CD4-positive, alpha-beta T cell treated with Interferon alpha-2 for 1 hour (primary cell): Measurements from ENCODE around the gene GRIP2.
"Not testable (repeated sequence)": the region's sequence is repeated elsewhere in the genome, so short reads cannot be mapped to it uniquely, and the experiment has no call there.

Source experiments
- DNase-seq, 2 donors: peaks; one replicate each; pipeline ENCODE4 v3.0.0-alpha.2; 2020 to 2022

The GRIP2 gene

DNA sequence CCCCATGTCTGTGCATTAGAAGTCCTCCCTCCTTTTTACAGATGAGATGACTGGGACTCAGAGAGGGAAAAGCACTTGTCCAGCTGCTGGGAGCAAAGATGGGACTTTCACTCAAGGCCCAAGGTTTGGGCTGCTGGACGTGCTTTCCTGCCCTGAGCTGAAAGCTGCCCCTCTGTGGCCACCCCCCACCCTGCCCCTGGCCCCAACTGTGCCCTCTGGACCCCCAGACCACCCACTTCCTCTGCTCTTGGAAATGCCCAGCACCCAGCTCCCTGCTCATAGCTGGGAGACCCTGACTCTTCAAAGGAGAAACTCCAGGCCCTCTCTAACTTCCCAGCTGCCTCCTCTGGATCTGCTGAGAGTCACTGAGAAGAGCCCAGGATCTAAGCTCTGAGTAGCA is 20.7 kb downstream of the GRIP2 start:
- no peak for DNase-seq

DNA sequence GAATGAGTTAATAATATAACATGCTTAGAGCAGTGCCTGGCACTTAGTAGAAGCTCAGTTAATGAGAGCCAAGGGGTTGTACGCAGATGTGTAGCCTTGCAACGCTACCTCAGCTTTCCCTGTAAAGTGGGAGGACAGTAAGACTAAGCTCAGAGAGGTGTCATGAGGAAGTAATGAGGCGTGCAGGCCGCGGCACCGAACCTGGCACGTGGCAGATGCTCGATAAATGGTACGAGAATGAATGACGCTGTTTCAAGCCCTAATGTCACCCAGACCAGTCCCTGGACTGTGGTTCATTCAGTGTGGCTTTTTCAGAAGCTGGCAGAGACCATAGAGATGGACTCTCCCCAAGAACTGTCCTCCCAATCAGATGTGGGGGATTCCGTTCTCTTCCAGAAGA is 21.2 kb downstream of the GRIP2 start:
- no peak for DNase-seq

DNA sequence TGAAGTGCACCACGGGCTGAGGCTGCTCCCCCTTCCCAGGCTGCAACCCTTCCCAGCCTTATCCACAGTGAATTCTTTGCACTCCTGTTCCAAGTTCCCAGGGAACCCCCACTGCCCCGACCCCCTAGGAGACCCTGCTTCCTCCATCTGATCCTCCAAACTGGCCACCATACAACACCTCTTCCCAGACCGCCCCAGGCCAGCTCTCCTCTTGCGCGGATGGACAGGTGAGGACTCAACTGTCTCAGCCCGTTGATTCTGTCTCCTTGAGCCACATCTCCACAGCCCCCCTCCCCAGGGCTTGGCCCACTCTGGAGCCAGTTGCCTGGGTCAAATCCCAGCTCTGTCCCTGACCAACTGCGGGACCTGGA is 21.7 kb downstream of the GRIP2 start:
- no peak for DNase-seq

DNA sequence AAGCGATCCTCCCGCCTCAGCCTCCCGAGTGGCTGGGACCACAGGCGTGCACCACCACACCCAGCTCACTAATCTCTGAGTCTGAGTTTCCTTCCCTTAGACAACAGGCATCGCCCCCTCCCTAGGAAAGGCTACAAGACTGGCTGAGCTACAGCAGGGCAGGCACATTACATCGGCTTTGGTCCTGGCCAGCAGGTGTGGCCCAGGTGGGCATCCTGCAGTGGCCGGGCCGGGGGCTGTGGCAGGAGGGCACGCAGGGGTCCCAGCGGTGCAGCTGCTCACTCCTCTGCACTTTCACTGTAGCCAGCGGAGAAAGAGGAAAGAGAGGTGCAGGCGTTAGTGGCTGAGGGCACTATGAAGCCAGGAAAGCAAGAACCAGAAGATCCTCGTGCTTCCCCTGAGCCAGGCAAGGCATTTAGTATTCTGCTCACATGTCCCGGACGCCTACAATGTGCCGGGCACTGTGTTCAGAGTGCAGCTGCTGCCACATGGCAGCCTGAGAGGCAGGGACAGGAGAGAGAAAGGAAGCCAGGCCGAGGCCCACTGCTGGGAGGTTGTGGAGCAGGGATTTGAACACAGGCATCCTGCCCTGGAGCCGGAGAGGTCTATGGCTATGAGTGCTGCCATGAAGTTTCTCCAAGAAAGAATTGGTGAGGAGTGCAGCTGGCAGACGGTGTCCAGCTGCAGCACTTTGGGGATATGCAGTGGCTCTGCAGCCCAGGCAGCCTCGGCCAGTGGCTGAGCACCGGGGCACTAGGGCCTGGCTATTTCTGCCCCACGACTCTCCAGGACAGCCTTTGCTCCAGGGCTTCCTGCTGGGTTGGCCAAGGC is 22.3 kb downstream of the GRIP2 start:
- no peak for DNase-seq

- no peak for DNase-seq
Observed at GRCh38 chr3:14516738-14517345, 23.3 kb downstream of the GRIP2 start.

- not testable (repeated sequence) for DNase-seq
Observed at GRCh38 chr3:14515526-14515925, 24.6 kb downstream of the GRIP2 start.

- DNase-seq = no peak
Observed at GRCh38 chr3:14514323-14514720, 25.8 kb downstream of the GRIP2 start.

GRCh38 chr3:14513566-14514322 is 26.4 kb downstream of the GRIP2 start:
- no peak for DNase-seq

DNA sequence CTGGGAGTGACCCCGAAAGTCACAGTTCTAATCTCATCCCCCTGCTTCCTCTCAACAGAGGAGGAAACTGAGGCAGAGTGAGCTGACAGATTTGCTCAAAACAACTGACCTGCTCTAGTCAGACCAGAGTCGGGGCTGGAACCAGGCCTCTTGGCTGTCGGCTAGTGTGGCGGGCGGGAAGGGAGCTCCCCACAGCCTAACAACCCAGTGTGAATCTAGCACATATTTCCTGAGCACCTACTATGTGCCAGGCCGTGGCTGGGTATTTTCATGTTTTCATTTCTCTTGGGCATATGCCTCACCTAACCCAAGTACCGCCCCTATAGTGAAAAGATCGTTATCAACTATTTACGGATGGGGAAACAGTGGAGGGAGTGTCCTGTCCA is 27.2 kb downstream of the GRIP2 start:
- DNase-seq = no peak

- DNase-seq = no peak
Observed at GRCh38 chr3:14512281-14512941, 27.7 kb downstream of the GRIP2 start.

DNA sequence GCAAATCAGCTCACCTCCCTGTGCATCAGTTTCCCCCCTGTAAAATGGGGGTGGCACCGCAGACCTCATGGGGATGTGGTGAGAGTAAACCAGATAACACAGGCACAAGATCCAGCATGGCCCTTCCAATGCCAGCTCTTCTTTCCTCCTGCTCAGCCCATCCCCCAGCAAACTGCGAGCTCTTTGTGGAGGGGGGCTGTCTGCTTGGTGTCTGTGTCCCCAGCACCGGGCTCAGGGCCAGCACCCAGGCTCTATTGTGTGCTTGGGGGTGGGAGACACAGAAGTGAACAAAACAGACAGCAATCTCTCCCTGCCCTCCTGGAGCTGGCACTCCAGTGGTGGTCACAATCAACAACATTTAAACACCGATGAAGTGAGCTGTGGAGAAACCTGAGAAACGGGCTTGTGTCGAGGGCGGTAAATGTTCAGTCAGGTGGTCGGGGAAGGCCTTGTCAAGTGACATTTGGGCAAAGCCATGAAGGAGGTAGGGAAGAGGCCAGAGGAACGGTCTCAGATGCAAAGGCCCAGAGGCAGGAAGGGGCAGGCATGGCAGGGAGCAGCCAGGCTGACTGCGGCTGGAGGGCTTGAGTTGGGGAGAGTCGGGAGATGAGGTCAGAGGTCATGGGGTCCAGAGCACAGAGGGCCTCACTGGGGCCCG is 28.4 kb downstream of the GRIP2 start:
- DNase-seq = no peak

DNA sequence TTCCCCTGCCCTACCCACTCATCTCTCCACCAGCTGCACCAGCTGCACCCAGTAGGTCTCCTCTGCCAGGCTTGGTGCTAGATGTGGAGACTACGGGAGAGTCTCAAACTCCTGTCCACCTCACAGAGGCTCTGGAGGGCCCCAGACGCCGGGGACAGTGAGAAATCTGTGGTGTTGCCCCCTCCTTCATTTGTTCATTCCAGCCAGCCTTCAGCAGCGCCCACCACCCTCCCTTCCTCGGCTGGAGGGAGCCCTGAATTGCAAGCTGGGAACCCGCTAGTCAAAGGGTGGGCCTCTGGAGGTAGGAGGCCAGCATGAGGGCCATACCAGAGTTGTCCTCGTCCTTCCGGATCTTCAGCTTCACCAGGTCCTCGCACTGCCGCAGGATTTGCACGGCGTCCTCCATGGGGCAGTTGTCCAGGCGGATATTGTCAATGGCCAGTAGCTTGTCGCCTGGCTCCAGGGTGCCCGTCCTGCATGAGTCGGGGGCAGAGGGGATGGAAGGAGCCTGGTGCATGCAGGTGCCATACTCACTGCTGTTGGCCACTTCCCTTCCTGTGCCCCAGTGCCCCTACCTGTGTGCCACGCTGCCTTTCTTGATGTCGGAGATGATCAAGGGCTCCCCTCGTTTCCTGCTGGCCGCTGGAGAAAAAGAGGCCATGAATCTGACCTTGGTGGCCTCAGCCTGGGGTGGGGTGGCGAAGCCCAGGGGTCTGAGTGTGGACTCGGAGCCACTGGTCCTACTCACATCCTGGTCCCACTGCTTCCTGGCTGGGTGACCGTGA is 29.1 kb downstream of the GRIP2 start:
- no peak for DNase-seq

DNA sequence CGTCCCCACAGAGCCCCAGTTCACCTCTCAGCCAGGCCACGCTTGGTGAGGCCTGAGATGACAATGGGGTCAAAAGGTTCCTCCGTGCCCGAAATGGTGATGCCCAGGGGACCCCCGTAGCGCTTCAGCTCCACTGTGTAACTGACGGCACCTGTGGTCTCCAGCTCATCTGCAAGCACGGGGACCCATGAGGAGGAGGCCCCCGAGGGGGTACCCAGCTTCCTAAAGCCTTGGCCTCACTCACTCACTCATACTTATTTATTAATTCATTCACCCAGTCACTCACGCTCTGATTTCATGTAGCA is 30.4 kb downstream of the GRIP2 start:
- DNase-seq = no peak

DNA sequence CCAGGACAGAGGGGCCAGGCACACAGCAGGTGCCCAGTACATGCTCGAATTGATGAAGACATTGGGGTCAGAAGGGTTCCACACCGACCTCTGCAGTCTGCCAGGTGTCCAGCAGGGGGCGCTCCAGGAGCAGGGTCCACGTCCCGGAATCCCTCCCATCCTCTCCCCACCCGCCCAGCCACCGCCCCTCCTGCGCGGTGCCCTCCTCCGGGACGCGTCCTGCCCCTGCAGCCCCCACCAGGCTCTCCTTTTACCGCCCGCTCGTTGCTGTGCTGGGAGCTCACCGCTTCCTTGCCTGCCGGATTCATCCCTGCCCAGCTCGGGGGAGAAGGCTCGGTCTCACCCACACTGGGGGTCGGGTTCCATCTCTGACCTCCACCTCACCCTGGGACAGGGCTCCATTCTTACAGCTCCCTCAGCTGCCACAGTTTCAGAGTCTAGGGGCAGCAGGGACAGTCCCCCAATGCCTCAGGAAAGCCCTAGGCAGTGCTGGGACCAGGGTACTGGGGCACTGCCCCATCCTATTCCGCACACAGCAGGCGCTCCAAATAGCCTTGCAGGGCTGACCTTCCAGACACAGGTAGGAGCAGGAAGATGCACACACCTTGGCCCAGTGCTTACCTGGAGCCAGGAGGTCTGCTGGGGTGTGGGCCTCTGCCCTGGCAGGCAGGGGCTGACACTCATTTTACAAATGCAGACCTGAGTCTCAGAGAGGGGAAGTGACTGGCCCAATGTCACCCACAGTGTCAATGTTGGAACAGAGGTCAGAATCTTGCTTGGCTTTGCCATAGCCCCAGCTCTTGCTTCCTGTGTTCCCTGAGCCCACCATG is 31.0 kb downstream of the GRIP2 start:
- DNase-seq = peak; percentile 46 to 57

- DNase-seq = no peak
Observed at GRCh38 chr3:14508505-14508819, 31.7 kb downstream of the GRIP2 start.

DNA sequence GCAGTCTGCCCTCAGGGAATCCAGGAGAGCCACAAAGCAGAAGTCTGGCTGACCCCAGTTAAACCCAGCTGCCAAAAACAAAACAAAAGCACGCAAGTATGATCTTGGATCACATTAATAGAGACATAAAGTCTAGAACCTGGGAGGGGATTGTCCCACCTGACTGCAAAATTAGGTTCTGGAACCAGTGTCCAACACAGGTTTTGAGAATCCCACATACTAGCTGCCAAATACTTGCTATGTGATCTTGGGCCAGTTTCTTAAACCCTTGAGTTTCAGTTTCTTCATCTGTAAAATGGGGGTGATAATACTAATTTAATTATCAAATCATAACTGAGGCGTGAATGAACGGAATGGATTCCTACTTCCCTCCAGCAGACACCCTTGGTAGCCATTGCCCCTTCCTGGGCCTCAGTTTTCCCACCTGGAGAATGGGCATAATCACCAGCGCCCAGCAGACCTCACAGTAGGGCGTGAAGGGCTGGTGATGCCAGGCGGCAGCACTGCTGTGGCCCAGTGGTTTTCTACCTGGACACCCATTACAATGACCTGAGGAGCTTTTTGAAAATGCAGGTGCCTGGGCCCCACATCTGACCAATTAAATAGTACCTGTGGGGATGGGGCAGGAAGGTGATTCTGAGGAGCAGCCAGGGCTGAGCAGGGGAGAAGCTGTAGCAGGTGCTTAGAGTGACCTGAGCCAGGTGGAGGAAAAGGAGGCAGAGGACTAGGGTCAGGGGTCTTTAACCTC is 32.2 kb downstream of the GRIP2 start:
- no peak for DNase-seq

DNA sequence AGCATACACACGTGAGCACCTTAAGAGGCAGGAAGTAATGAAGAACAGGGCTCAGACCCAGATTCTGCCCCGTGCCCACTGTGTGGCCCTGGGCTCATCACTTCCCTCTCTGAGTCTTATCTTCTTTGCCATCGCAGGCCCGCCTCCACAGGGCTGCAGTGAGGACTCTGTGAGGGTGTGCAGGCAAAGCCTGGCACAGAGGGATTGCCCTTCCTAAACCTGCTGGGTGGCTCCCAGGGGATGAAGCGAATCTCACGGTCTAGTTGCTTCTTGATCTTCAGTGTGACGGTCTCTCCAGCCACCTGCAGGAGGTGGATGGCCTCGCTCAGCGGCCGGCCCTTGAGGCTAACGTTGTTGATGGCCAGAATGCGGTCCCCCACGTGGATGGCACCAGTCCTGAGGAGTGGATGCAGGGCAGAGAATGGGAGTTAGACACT is 32.8 kb downstream of the GRIP2 start:
- no peak for DNase-seq

DNA sequence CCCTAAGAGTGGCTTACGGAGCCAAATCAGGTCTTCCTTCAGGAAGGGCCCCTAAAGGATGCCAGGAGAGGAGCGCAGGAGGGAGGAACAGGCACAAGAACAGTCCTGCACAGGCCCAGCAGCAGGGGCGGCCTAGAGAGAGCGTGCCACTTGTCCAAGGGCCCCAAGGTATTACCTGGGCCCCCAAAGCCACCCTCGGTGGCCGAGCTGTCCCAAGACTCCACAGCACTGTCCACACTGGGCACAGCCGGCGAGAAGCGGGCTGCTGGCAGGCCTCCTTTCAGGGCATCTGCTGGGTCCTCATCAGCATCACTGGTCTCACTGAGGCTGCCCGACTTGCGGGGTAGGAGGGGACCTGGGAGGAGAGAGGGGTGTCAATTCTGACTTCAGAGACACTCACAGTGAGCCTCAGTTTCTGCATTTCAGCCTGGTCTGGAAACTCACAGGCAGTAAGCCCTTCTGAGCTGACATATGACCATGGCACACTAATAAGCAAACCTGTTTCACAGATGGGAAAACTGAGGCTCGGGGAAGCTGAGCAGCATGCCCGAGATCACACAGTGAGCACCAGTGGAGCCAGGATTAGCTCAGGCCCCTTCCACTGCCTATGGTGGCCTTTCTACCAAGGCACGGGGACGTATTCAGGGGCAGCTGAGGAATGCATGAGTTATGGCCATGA is 33.4 kb downstream of the GRIP2 start:
- DNase-seq = no peak

DNA sequence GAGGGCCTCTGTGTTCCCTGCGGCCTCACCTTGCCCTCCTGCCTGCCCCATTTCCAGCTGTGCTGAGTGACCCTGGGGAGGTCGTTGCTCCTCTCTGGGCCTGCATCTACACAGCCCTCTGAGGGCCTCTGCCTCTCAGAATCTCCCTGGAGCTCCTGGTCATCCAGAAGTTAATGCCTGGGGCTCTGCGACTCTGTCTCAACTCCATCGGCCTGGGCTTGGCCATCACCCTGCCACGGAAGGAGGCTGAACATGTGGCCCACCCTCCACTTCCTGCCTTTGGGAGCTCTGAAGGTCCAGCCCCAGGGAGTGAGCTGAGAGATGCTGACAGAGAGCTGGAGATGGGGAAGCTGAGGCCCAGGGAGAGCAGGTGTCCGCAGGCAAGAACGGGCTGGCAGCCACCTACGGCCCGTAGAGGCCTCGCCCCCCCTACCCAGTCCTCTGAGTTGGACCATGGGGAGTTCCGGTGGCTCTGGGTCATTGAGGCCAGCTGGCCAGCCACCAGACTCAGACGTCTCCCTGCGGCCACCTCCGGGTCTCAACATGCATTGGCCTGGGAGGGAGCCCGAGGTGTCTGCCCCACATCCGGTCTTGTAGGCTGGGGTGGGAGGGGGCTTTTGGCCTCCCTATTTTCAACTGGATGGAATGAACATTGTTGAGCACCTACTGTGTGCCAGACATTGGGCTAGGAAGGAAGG is 34.2 kb downstream of the GRIP2 start:
- DNase-seq = no peak
